Right lobe of liver (tissue), 6 donors: Measurements from ENCODE around the gene ZDHHC22. TPM values are rescaled to one million over a fixed set of nuclear protein-coding genes. Genes with fewer than 3 reads are reported as not detected.

Source experiments
- ATAC-seq, 4 donors: fragments of 200-7000 bp; cut with Tn5 transposase; one replicate each; pipeline ENCODE4 v1.9.1; 2020; ENCODE audit warnings: mild to moderate bottlenecking in 4 of 4, moderate library complexity in 4 of 4
- DNase-seq, 3 donors: peaks; one replicate each; pipeline ENCODE4 v3.0.0-alpha.2; 2020
- H3K27ac ChIP-seq, 3 donors: fragments of 200-600 bp; one replicate each; pipeline ENCODE4 v1.8.0; 2022
- H3K27me3 ChIP-seq, 2 donors: fragments of 200-600 bp; one replicate each; pipeline ENCODE4 v1.8.0; 2022
- H3K36me3 ChIP-seq, 4 donors: fragments of 200-600 bp; sonication (generic) in 1 of 4; one replicate each; pipeline versions ENCODE4 v1.5.1 to v1.8.0; 2017 to 2022; ENCODE audit warnings: control low read depth in 1 of 4
- H3K4me1 ChIP-seq, 4 donors: fragments of 200-600 bp; sonication (generic) in 1 of 4; one replicate each; pipeline versions ENCODE4 v1.5.1 to v1.8.0; 2017 to 2022; ENCODE audit warnings: control low read depth in 1 of 4
- H3K4me3 ChIP-seq, 3 donors: fragments of 200-600 bp; one replicate each; pipeline ENCODE4 v1.8.0; 2022
- H3K9me3 ChIP-seq, 4 donors: fragments of 200-600 bp; sonication (generic) in 1 of 4; one replicate each; pipeline versions ENCODE4 v1.5.1 to v1.8.0; 2017 to 2022; ENCODE audit warnings: control low read depth in 1 of 4
- CTCF ChIP-seq, 4 donors: fragments of 200-600 bp in 3 of 4; fragments of 450-650 bp in 1 of 4; IDR thresholded peaks; one replicate each; pipeline versions ENCODE4 v1.5.1 to v1.8.0; 2016 to 2022; ENCODE audit warnings: antibody characterized with exemption in 4 of 4, mild to moderate bottlenecking in 2 of 4
- POLR2A ChIP-seq: fragments of 450-650 bp; IDR thresholded peaks from one replicate; pipeline ENCODE4 v1.6.1; 2017; ENCODE audit warnings: antibody characterized with exemption, mild to moderate bottlenecking
- WGBS: methylation state at CpG from one replicate; pipeline ENCODE4 v1.1.6; 2018; ENCODE audit warnings: low coverage, low lambda C conversion rate; ENCODE audit not compliant: insufficient coverage; ENCODE audit errors: missing lambda C conversion rate; 5-methylcytosine and 5-hydroxymethylcytosine counted together
- intact Hi-C, 2 donors: fragments of 100-400 bp; cut with DNase I; formaldehyde crosslinking; loops; one replicate each; pipeline versions ENCODE4 v1.11.2 to v1.14.1; 2022
- total RNA-seq, 6 experiments: library from RNA; depleted of rRNA in 2 of 6; stranded (reverse); fragments of >200 nt in 2 of 6; fragmentation: NEBNext Ultra II Directional in 3 of 6; extraction: Animal tissue kit (Norgen Biotek cat#: 25700) in 3 of 6; gene quantifications; one replicate each; pipeline versions ENCODE4 v1.1.0 to v1.2.4, GENCODE V29; 2016 to 2023
- donor health status: DM: no; HTN: yes; CAD: no.
- donor health status: DM: no; HTN: no; CAD: no.
- donor health status: DM: no; HTN: no; CAD: no.
- donor health status: DM: no; HTN: yes; CAD: no.
- donor health status: DM: no; HTN: yes; CAD: no.

The ZDHHC22 gene
- total RNA-seq, 6 experiments from 2014 or later, result not detected

GRCh38 chr14:77128414-77128891, 13.1 kb downstream of the ZDHHC22 start:
- Histone ChIP-seq H3K27ac (no peak overlapping the region), H3K36me3 (no peaks in the 10 kb centered on the region), H3K9me3 (no peaks in the 10 kb centered on the region), H3K4me3 (no peak overlapping the region), H3K27me3 (no peaks in the 10 kb centered on the region), H3K4me1 (peaks cover 0 to 23% (median 5%) of the 10 kb centered on the region in 4 donors)
- TF ChIP-seq POLR2A, result no peak
- TF ChIP-seq CTCF (IDR thresholded peaks at IDR 0.05), result no peak
- ATAC-seq (no peak), DNase-seq (peak in 1 of 3 donors; percentile 33)
- intact Hi-C loops, result no loop called here
- WGBS, result 84% methylated on average over 6 of the region's 6 CpGs

GRCh38 chr14:77126461-77126990, 15.1 kb downstream of the ZDHHC22 start:
- intact Hi-C loops, result no loop called here
- Histone ChIP-seq H3K4me1 (peaks cover 0 to 26% (median 5%) of the 10 kb centered on the region in 4 donors), H3K27me3 (no peaks in the 10 kb centered on the region), H3K4me3 (no peak overlapping the region), H3K36me3 (no peaks in the 10 kb centered on the region), H3K27ac (no peak overlapping the region), H3K9me3 (no peaks in the 10 kb centered on the region)
- no peak for TF ChIP-seq CTCF (IDR thresholded peaks at IDR 0.05)
- no peak for TF ChIP-seq POLR2A
- ATAC-seq (no peak), DNase-seq (no peak)
- WGBS, result no CpG with 5 or more reads among the region's 4 CpGs

- DNase-seq, result peak in 1 of 3 donors; percentile 52
- no peaks in the 10 kb centered on the region for H3K9me3 ChIP-seq
- ATAC-seq, result peak in 2 of 4 donors; percentile 33 to 44
- no peak overlapping the region for H3K4me3 ChIP-seq
- intact Hi-C loops, result no loop called here
- H3K27ac ChIP-seq, result no peak overlapping the region
- 51% methylated on average over 4 of the region's 8 CpGs for WGBS
- H3K27me3 ChIP-seq, result no peaks in the 10 kb centered on the region
- TF ChIP-seq POLR2A (no peak), CTCF (IDR thresholded peaks at IDR 0.05) (no peak)
- peaks cover 0 to 26% (median 5%) of the 10 kb centered on the region in 4 donors for H3K4me1 ChIP-seq
- no peaks in the 10 kb centered on the region for H3K36me3 ChIP-seq
Observed at GRCh38 chr14:77125823-77126325, 15.7 kb downstream of the ZDHHC22 start.

- Histone ChIP-seq H3K4me1 (peaks cover 0 to 26% (median 5%) of the 10 kb centered on the region in 4 donors), H3K4me3 (peak overlapping the region; percentile 38 to 51 (median 41)), H3K9me3 (no peaks in the 10 kb centered on the region), H3K36me3 (no peaks in the 10 kb centered on the region), H3K27me3 (no peaks in the 10 kb centered on the region), H3K27ac (no peak overlapping the region)
- TF ChIP-seq CTCF (IDR thresholded peaks at IDR 0.05) (peak in 2 of 4 donors; percentile 3 to 10), POLR2A (no peak)
- intact Hi-C loops, result no loop called here
- no peak for ATAC-seq
- 4% methylated on average over 20 of the region's 30 CpGs for WGBS
- no peak for DNase-seq
Observed at GRCh38 chr14:77125281-77125801, 16.2 kb downstream of the ZDHHC22 start.
